AG10803 (cell line): ENCODE results near the gene TENM3.

ENCODE experiments used
- DNase-seq: peaks from one replicate; pipeline ENCODE4 v3.0.0; 2010; ENCODE audit warnings: low read depth
- H3K4me3 ChIP-seq: 2 replicates; pipeline ENCODE4 v1.5.1; 2011; ENCODE audit warnings: mild to moderate bottlenecking, low read length, control low read depth
- CTCF ChIP-seq: conservative IDR thresholded peaks from 2 replicates; pipeline ENCODE4 v1.5.1; 2011; ENCODE audit warnings: mild to moderate bottlenecking, low read length, control low read depth, inconsistent platforms

Gene TENM3

GRCh38 chr4:182491719-182492118 lies 248.5 kb downstream of the TENM3 start:
- peak overlapping the region; percentile 41 for H3K4me3 ChIP-seq
- TF ChIP-seq CTCF, result no peak
- DNase-seq, result no peak

- H3K4me3 ChIP-seq, result peak overlapping the region; percentile 41
- DNase-seq, result peak; percentile 68
- no peak for TF ChIP-seq CTCF
Observed at GRCh38 chr4:182492423-182492822, 249.2 kb downstream of the TENM3 start.

- DNase-seq, result no peak
- TF ChIP-seq CTCF, result no peak
- H3K4me3 ChIP-seq, result no peak overlapping the region
Observed at GRCh38 chr4:182493377-182493776, 250.2 kb downstream of the TENM3 start.

GRCh38 chr4:182494103-182494502 lies 250.9 kb downstream of the TENM3 start:
- no peak for TF ChIP-seq CTCF

GRCh38 chr4:182495031-182495430 lies 251.8 kb downstream of the TENM3 start:
- no peak overlapping the region for H3K4me3 ChIP-seq
- TF ChIP-seq CTCF, result no peak
- DNase-seq, result no peak

More at GRCh38 chr4:182494103-182494502, 250.9 kb downstream of the TENM3 start:
- no peak for DNase-seq
- H3K4me3 ChIP-seq, result no peak overlapping the region

- no peak overlapping the region for H3K4me3 ChIP-seq
- no peak for TF ChIP-seq CTCF
- DNase-seq, result no peak
Observed at GRCh38 chr4:182495645-182496385, 252.6 kb downstream of the TENM3 start.

GRCh38 chr4:182496408-182496807 lies 253.2 kb downstream of the TENM3 start:
- DNase-seq, result no peak
- no peak overlapping the region for H3K4me3 ChIP-seq
- TF ChIP-seq CTCF, result no peak
